ENCODE data around the gene GPR15LG. TPM values are rescaled to one million over a fixed set of nuclear protein-coding genes. Genes with fewer than 3 reads are reported as not detected.

The GPR15LG gene
- total and polyA plus RNA-seq, 2 donors (not counting 3 experiments of a cell fraction or from before 2014, with no cell fraction given): not detected

DNA sequence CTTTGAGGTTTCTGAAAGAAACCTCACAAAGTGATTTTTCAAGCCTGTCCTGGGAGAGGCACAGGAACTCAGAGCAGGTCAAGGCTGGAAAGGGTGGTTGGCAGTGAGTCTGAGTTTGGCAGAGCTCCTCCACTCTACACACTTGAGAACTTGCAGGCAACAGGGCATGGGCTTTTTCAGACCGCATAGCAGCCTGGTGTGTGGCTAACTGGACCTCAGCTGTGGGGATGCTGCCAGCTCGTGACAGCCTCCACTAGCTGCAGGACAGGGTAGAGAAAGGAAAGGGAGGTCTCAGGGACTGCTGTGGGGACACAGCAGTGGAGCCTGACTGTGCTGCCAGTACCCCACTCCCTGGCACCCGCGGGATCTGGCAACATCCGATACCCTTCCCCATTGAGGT, 23.3 kb downstream of the GPR15LG start:
- Histone ChIP-seq H3K9me3 (replicated peaks; ENCODE audit: control insufficient read depth, insufficient read depth, low read length) (no peaks in the 10 kb centered on the region), H3K4me1 (ENCODE audit: control insufficient read depth, extremely low read depth, insufficient read depth, low read length) (no peaks in the 10 kb centered on the region), H3K9ac (replicated peaks; ENCODE audit: extremely low read depth, insufficient read depth, low read length) (no peak overlapping the region), H3K4me3 (replicated peaks in 1 of 3; ENCODE audit: insufficient read depth in 1 of 3, low read depth in 1 of 3, low read length in 3 of 3) (no peak overlapping the region), H3K36me3 (ENCODE audit: control insufficient read depth in 2 of 2, extremely low read depth in 1 of 2, insufficient read depth in 2 of 2, low read length in 2 of 2) (no peaks in the 10 kb centered on the region), H3K27ac (ENCODE audit: insufficient read depth, low read depth, low read length) (no peak overlapping the region), H3K4me2 (ENCODE audit: insufficient read depth, low read length) (no peak overlapping the region), H4K20me1 (replicated peaks; ENCODE audit: control insufficient read depth, extremely low read depth, insufficient read depth, low read length) (no peaks in the 10 kb centered on the region), H3K79me2 (ENCODE audit: control insufficient read depth, insufficient read depth, low read length) (no peaks in the 10 kb centered on the region), H3K27me3 (ENCODE audit: control insufficient read depth in 2 of 2, insufficient read depth in 2 of 2, low read length in 2 of 2) (peaks cover 31% of the 10 kb centered on the region in 2 experiments), H2AFZ (ENCODE audit: low read depth, low read length) (no peak overlapping the region), H3K9me1 (replicated peaks; ENCODE audit: control insufficient read depth, extremely low read depth, insufficient read depth, low read length) (no peaks in the 10 kb centered on the region)
- TF ChIP-seq MYC (IDR thresholded peaks at IDR 0.05; ENCODE audit: low read depth, low read length) (no peak), FOS (IDR thresholded peaks at IDR 0.05; ENCODE audit: borderline replicate concordance, insufficient read depth, low read length) (no peak), EZH2 (IDR thresholded peaks at IDR 0.05; ENCODE audit: borderline replicate concordance, low read depth, low read length, severe bottlenecking) (no peak), JUN (IDR thresholded peaks at IDR 0.05; ENCODE audit: borderline replicate concordance, insufficient read depth, insufficient read length, low read depth) (no peak), POLR2AphosphoS5 (IDR thresholded peaks at IDR 0.05; ENCODE audit: insufficient read depth, low read depth, low read length) (no peak)
- TF ChIP-seq, protein P1, sequence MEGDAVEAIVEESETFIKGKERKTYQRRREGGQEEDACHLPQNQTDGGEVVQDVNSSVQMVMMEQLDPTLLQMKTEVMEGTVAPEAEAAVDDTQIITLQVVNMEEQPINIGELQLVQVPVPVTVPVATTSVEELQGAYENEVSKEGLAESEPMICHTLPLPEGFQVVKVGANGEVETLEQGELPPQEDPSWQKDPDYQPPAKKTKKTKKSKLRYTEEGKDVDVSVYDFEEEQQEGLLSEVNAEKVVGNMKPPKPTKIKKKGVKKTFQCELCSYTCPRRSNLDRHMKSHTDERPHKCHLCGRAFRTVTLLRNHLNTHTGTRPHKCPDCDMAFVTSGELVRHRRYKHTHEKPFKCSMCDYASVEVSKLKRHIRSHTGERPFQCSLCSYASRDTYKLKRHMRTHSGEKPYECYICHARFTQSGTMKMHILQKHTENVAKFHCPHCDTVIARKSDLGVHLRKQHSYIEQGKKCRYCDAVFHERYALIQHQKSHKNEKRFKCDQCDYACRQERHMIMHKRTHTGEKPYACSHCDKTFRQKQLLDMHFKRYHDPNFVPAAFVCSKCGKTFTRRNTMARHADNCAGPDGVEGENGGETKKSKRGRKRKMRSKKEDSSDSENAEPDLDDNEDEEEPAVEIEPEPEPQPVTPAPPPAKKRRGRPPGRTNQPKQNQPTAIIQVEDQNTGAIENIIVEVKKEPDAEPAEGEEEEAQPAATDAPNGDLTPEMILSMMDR (IDR thresholded peaks at IDR 0.05; ENCODE audit: extremely low read depth in 1 of 2, insufficient read depth in 1 of 2, low read depth in 1 of 2, low read length in 2 of 2): no peak
- TF ChIP-seq, protein P2, sequence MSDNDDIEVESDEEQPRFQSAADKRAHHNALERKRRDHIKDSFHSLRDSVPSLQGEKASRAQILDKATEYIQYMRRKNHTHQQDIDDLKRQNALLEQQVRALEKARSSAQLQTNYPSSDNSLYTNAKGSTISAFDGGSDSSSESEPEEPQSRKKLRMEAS (IDR thresholded peaks at IDR 0.05; ENCODE audit: insufficient read depth, insufficient read length): no peak
- BruUV-seq (replicated peaks): no TSS peak
- CTCF ChIA-PET: interaction anchor here (1.1 kb wide), 1 partner anchor 20 kb away, joined by 3 read pairs; no protein-coding TSS in a partner anchor
- FAIRE-seq: no peak
- POLR2A ChIA-PET: no interaction called here
- intact Hi-C loops (cut with micrococcal nuclease) (no loop called here), dilution Hi-C loops (cut with MboI; ENCODE audit: extremely low pct_ligation_motif_present, low sequenced_read_pairs) (no loop called here)
- no peak for DNase-seq (ENCODE audit: low read depth, low spot score)

Data from endothelial cell of umbilical vein (primary cell).